KOPT-K1 (cell line): ENCODE measurements around the gene UXS1.
"Not testable (repeated sequence)": the region's sequence is repeated elsewhere in the genome, so short reads cannot be mapped to it uniquely, and the experiment has no call there.

Source experiments
- H3K27ac ChIP-seq: fragments of 200-600 bp; sonication (generic); 2 replicates; pipeline ENCODE4 v1.5.1; 2016; ENCODE audit warnings: antibody characterized with exemption, mild to moderate bottlenecking, low read depth, low read length; ENCODE audit not compliant: poor library complexity, severe bottlenecking
- H3K36me3 ChIP-seq: fragments of 200-600 bp; sonication (generic); 2 replicates; pipeline ENCODE4 v1.5.1; 2017; ENCODE audit warnings: antibody characterized with exemption, mild to moderate bottlenecking, low read length, moderate library complexity; ENCODE audit not compliant: insufficient read depth
- H3K9me3 ChIP-seq: fragments of 200-600 bp; sonication (generic); 2 replicates; pipeline ENCODE4 v1.5.1; 2017; ENCODE audit warnings: antibody characterized with exemption, low read length, mild to moderate bottlenecking; ENCODE audit not compliant: insufficient read depth, poor library complexity, severe bottlenecking

Gene UXS1

DNA sequence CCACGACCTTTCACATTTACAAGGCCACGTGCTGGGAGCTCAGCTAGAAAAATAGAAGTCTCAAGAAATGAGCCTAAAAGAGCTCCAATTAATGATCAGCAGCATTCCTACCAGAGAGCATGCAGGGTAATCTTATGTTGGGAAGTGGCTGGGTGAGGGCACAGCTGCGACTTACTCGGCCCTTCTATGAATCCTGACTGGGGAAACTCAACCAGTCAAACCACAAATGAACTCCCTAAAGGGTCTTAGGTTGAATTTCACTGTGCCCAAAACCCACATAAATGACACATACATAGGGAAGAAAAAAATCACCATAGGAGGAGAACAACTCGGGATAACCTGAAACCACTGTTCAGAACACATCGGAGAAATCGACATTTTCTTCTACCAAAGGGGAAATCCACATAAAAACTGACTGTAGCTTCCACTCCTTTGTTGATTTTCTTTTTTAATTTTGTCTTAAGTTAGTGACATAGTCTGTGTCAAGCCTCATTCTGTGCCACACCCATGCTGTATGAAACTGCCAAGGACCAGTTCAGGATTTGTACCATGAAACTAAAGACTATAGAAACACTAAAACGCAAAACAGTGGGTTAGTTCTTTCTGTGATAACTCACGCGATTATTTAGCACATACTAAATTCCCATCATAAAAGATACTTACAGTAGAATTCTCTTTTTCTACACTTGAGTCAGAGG, 54.7 kb downstream of the UXS1 start:
- H3K36me3 ChIP-seq = peaks cover 63% of the 10 kb centered on the region
- no peaks in the 10 kb centered on the region for H3K9me3 ChIP-seq
- peak overlapping the region; percentile 60 for H3K27ac ChIP-seq

DNA sequence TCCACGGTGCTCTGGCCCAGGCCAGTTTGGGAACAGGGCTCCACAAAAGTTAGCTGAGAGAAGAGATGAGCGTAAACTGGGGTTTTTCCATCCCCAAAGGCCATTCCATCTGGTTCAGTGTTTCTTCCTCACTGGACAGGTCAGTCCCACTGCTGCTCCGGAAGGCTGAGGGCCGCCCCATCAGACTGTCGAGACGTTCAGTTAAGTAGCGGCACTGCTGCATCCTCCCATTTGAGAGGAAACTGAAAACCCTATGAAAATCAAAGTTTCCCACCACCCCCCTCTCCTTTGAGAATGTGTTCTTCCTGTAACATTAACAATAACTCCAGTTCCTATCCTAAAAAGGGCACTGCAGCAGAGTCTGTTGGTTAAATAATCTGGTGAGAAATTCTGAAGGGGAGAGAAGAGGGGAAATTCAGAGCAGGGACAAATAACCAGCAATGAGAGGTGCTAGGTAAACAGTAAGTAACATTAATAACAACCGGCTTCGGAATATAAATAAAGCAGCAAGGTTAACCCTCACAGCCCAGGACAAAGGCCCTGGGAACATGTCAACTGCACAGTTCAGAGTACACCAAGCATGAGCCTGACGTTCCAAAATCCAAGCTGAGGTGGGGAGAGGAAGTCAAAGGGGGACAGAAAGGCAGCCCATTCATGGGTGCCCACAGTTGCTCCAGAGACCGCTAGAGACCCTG, 55.4 kb downstream of the UXS1 start:
- Histone ChIP-seq H3K27ac (peak overlapping the region; percentile 60), H3K36me3 (peaks cover 56% of the 10 kb centered on the region), H3K9me3 (no peaks in the 10 kb centered on the region)

DNA sequence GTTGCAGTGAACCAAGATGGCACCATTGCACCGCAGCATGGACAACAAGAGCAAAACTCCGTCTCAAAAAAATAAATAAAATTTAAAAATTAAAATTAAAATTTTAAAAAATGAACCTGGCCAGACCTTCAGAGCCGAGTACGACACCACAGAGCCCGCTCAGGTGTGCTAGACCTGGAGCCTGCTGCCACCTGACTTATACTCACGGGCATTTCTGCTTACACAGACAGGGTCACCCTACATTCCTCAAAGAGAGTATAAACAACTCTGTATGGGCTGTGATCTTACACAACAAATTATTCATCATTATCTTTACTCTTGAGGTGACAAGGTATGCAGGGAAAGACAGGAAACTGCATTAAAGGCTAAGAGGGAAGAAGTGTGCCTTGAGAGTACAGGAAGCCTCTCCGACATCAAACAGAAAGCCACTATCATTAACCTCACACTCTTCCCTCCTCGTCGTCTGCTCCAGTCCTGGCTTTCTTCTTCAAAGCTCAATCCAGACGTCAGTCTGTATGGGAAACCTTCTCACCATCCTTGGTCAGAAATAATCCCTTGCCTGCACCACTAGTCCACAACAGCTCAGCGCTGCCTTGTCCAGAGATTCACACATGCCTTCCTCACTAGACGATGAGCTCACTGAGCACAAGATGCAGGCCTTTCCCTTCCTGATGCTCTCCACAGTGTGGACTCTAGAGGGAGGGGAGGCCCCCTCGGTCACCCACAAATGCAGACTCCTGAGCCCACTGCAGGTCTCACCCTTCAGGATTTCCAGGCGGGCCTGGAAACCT, 56.2 kb downstream of the UXS1 start:
- H3K36me3 ChIP-seq = peaks cover 48% of the 10 kb centered on the region
- H3K27ac ChIP-seq = peak overlapping the region; percentile 60
- no peaks in the 10 kb centered on the region for H3K9me3 ChIP-seq

DNA sequence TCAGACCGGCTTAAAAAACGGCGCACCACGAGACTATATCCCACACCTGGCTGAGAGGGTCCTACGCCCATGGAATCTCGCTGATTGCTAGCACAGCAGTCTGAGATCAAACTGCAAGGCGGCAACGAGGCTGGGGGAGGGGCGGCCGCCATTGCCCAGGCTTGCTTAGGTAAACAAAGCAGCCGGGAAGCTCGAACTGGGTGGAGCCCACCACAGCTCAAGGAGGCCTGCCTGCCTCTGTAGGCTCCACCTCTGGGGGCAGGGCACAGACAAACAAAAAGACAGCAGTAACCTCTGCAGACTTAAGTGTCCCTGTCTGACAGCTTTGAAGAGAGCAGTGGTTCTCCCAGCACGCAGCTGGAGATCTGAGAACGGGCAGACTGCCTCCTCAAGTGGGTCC, 62.9 kb downstream of the UXS1 start:
- not testable (repeated sequence) for H3K27ac ChIP-seq, H3K9me3 ChIP-seq
- H3K36me3 ChIP-seq = peaks cover 41% of the 10 kb centered on the region

DNA sequence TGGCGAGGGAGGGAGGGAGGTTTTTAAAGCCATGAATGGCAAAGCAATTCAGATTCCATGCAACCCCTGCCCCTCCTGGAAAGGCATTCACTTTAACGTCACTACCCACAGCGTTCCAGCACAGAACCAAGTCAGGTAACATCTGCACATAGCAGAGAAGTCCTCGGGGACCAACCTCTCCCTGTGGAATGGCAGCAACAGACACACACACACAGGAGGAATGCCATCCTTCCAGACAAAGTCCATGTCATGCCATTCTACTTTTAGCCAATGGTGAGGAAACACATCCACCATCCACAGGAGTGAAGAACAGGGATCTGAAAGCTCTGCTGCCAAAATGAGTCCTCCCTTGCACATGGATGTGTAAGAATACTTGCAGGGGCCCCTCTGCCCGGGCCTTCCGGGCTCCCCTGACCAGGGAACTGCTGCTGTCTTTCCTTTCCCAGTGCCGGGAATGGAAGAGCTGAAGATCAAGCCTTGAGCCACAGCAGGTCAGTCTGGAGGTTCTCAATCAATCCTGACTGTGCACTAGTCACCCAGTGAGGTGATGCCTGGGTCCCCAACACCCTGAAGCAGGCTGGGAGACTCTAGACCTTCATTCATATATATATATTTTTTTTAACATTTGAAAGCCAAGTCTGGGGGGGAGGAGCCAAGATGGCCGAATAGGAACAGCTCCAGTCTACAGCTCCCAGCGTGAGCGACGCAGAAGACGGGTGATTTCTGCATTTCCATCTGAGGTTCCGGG, 63.7 kb downstream of the UXS1 start:
- Histone ChIP-seq H3K9me3 (no peaks in the 10 kb centered on the region), H3K27ac (no peak overlapping the region), H3K36me3 (peaks cover 49% of the 10 kb centered on the region)

DNA sequence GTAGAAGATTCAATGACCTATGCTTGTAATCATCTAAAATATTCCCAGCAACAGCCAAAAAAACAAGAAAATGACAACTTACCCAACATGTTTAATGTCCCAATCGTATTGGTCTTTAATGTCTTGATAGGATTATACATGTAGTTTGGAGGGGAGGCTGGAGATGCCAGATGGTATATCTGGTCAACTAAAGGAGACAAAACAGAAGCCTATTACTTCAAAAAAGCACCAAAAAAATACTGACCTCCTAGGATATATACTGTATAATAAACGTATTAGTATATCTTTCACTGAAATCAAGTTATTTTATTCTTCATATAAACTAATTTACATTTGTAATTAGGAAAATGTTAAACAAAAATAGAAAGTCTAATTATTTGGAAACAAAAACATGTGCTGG, 64.5 kb downstream of the UXS1 start:
- H3K9me3 ChIP-seq = no peaks in the 10 kb centered on the region
- no peak overlapping the region for H3K27ac ChIP-seq
- H3K36me3 ChIP-seq = peaks cover 57% of the 10 kb centered on the region

DNA sequence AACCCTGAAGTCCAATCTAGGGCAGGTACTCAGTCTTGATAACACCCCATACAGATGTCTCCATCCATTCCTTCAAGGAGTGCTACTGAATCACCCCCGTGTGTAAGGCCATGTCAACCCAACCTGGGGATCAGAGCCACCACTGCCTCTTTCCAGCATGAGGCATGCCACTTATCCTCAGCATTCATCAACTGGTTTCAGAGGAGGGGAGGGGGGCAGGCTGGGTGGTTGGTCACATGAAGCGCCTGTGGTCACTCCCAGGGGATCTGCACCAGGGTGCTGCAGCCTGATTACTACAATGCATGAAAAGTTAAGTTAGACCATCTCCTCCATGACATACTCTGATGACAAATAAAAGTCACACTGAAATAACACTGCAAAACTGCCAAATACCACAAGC, 65.0 kb downstream of the UXS1 start:
- Histone ChIP-seq H3K27ac (no peak overlapping the region), H3K9me3 (no peaks in the 10 kb centered on the region), H3K36me3 (peaks cover 62% of the 10 kb centered on the region)

DNA sequence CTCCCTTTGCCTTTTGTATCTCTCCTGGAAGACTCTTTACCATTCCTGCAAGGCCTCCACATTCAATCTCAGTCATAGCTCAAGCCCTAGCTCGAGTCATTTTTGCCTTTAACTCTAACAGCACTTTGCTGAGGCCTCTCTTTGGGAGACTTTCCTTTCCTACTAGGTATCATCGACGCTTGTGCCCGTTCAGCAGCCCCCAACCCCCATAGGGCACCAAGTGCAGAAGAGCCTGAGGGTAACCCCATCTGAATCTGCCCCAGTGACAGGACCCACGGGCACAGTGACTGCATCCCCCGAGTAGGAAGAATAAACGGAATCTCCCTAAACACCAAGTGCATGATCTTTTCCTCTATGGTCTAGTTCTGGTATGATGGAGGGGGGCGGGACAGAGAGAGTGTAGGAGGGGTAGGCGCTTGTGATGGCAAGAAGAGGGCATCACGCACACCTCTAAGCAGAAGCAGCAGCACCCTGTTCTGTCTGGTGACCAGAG, 66.3 kb downstream of the UXS1 start:
- Histone ChIP-seq H3K27ac (no peak overlapping the region), H3K36me3 (peaks cover 75% of the 10 kb centered on the region), H3K9me3 (no peaks in the 10 kb centered on the region)

DNA sequence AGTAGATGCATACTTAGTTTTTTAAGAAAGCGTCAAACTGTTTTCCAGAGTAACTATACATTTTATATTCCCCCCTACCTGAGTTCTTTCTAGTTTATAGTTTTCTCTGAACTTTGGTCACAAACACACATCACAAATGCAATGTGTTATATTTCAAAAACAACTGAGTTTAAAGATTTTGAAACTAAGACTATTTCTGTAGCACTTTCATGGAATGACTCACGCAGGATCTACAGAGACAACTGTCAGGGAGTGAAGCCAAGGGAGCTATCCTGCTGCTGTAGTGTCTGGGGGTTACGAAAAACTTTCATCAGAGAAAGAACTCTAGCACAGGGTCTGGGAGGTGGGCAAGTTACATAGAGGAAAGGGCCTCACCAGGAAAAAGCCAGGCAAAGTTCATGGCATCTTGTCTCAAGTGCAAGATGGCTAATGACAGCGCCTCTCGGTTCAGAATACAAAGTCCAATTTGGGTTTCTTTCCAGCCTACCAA, 66.8 kb downstream of the UXS1 start:
- no peaks in the 10 kb centered on the region for H3K9me3 ChIP-seq
- H3K27ac ChIP-seq = no peak overlapping the region
- peaks cover 80% of the 10 kb centered on the region for H3K36me3 ChIP-seq

DNA sequence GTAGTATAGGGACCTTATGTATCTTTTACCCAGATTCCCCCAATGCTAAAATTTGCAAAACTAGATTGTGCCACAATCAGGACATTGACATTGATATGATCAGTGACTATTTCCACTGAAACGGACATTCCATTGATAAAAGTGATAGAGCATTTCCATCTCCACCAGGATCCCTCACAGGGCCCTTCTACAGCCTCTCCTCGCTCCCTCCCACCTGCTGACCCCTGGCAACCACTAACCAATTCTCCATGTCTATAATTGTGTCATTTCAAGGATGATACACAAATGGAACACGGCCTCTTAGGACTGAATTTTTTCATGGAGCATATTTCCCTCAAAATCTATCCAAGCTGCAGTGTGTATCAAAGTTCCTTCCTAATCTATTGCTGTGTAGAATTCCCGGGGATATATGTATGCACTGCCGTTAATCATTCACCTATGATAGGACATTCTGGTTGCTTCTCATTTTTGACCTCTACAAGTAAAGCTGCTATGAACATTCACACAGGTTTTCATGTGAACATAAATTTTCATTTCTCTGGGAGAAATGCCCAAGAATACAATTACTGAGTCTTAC, 67.3 kb downstream of the UXS1 start:
- no peaks in the 10 kb centered on the region for H3K9me3 ChIP-seq
- peaks cover 85% of the 10 kb centered on the region for H3K36me3 ChIP-seq
- no peak overlapping the region for H3K27ac ChIP-seq

DNA sequence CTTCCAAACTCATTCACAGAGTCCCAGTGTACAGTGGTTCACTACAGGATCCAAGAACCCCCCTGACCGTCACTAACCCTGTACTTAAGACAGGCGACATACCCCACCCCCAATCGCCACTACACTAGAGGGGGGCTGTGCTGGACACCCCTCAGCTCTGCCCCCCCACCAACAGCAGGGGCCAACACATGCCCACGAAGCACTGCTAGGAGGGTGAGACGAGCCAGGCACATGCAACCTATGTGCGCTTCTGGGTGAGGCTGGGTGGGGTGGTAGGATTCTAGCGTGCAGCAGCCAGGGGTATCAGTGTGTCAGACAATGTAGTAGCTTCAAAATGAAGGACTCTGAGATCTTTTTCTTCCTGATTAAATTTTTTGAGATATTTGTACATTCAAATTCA, 67.8 kb downstream of the UXS1 start:
- no peaks in the 10 kb centered on the region for H3K9me3 ChIP-seq
- H3K36me3 ChIP-seq = peaks cover 90% of the 10 kb centered on the region
- no peak overlapping the region for H3K27ac ChIP-seq

DNA sequence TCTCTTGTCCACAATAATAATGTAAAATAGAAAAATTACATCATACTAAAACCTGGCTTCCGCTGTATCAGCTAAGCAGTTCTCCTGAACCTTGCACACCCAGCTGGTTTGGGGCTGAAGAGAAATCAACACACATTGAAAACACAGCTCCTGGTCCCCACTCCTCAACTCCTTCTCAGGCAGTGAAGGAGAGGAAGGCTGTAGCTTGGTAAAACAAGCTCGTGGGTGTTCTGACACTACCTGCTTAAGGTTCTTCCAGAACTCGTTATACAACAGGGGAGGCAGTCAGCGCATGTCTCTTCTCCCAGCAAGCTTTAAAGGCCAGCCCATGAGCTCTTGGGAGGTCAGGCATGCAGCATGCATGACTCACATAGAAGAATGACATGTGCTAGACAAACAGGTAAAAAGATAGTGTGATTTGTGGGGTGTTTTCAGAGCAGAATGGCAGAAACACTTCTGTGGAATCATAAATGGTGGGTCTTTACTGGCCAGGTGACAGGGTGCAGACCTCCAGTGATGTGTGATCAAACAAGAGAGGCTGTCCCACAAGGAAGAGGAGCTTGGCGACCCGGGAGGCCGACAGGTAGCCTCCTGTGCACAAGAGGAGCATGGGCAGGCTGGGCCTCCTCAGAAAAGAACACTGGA, 69.1 kb downstream of the UXS1 start:
- Histone ChIP-seq H3K9me3 (no peaks in the 10 kb centered on the region), H3K27ac (no peak overlapping the region), H3K36me3 (peaks cover 97% of the 10 kb centered on the region)

DNA sequence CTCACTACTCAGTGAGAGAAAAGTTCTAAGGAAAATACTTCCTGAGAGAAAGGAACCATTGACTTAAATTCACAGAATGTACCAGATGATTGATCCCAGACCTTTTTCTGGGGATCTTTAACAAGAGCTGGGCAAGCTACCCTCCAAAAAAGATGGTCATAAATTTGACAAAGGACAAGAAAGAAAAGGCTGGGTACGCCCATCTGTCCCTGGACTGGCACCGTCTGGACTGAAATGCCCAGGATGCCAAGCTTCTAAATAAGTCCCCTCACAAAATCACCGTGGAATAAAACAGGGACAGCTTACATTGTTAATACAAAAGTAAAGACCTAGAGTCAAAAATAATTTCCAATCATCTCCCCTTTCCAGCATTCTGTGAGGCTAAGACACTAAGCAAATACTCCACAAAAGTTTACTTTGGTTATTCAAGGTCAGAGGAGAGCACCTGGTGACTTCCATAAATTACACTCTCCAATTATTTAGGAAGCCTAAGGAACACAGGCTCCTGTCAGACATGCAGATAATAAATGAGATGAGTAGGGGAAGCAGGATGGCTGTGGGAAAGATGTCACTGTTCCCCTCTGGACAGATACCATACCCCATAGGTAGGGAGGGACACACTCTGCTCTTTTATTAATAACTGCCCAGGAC, 69.9 kb downstream of the UXS1 start:
- no peak overlapping the region for H3K27ac ChIP-seq
- no peaks in the 10 kb centered on the region for H3K9me3 ChIP-seq
- peaks cover 100% of the 10 kb centered on the region for H3K36me3 ChIP-seq

DNA sequence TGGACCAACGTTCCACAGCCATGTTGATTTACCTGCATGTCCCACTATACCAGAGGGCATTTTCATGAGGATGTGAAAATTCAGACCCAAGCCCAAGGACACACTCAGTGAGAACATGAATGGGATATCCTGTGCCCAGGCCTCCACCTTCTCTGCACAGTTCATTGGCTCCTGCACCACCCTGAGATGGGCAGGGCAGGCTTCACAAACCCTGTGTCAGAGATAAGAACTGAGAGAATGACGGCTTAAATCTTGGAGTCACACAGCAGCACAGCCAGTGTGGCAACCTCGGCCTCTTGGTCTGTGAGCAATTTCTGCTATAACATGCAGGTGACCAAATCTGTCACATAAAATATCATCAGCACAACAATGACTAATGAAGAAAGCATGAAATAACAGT, 71.9 kb downstream of the UXS1 start:
- Histone ChIP-seq H3K9me3 (no peaks in the 10 kb centered on the region), H3K36me3 (peaks cover 98% of the 10 kb centered on the region), H3K27ac (no peak overlapping the region)
